ENCODE results near the gene ARAP1.

Gene ARAP1

DNA sequence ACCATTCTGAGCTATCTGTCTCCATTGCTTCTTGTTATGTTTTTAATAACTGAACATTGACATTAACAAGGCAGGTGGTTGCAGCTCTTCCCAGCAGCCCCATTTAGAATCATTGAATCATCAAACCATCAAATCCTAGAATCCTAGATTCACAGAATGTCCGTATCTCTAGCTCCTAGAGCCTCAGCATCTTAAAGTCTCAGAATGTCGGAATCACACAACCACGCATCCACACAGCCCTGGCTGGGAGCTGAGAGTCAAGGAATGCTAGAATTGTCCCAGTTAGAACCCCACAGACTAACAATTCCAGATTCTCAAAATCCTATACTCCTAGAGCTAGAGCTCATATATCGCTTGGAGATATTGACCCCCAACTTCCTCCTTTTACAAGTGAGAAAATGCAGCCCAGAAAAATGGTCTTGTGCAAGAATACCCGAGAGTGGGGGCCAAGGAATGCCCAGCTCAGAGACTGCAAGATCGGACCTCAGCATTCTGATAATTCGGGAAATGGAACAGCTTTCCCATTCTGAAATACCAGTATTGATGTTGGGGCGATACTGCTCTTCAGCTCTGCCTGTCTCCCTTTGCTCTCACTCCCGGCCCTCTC lies 116.8 kb downstream of the ARAP1 start:
- TF ChIP-seq, protein P1, sequence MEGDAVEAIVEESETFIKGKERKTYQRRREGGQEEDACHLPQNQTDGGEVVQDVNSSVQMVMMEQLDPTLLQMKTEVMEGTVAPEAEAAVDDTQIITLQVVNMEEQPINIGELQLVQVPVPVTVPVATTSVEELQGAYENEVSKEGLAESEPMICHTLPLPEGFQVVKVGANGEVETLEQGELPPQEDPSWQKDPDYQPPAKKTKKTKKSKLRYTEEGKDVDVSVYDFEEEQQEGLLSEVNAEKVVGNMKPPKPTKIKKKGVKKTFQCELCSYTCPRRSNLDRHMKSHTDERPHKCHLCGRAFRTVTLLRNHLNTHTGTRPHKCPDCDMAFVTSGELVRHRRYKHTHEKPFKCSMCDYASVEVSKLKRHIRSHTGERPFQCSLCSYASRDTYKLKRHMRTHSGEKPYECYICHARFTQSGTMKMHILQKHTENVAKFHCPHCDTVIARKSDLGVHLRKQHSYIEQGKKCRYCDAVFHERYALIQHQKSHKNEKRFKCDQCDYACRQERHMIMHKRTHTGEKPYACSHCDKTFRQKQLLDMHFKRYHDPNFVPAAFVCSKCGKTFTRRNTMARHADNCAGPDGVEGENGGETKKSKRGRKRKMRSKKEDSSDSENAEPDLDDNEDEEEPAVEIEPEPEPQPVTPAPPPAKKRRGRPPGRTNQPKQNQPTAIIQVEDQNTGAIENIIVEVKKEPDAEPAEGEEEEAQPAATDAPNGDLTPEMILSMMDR (conservative IDR thresholded peaks at IDR 0.05; ENCODE audit: control insufficient read depth, insufficient read depth, low read depth, low read length) = no peak
- no peak for DNase-seq (ENCODE audit: low read depth)
- H3K4me3 ChIP-seq (ENCODE audit: control insufficient read depth, low read depth, low read length) = no peak overlapping the region
